CD4-positive, alpha-beta T cell (primary cell): ENCODE data around the gene PAF1. TPM values are rescaled to one million over a fixed set of nuclear protein-coding genes. Genes with fewer than 3 reads are reported as not detected.

Experiments used
- ATAC-seq: fragments of 200-7000 bp; cut with Tn5 transposase; one replicate; pipeline ENCODE4 v1.10.0; 2022; ENCODE audit warnings: mild to moderate bottlenecking; ENCODE audit not compliant: poor library complexity
- CTCF ChIA-PET: fragments of 350-600 bp; sonication (Branson Sonifier 250); formaldehyde crosslinking; loops from one replicate; lab custom pipeline; 2021; ENCODE audit warnings: antibody characterized with exemption, inconsistent platforms; lab: Charles Lee
- POLR2A ChIA-PET: fragments of 350-600 bp; sonication (Branson Sonifier 250); formaldehyde crosslinking; loops from one replicate; lab custom pipeline; 2021; ENCODE audit warnings: antibody characterized with exemption, inconsistent platforms; lab: Charles Lee
- DNase-seq, 14 experiments: peaks; one replicate each; pipeline ENCODE4 v3.0.0-alpha.2; 2013 to 2020; ENCODE audit warnings: mixed read lengths in 2 of 14
- H3K27ac ChIP-seq, 2 donors: one replicate each; pipeline versions ENCODE4 v1.5.1 to v1.7.0; 2013; ENCODE audit warnings: low read length in 2 of 2, low read depth in 1 of 2, mild to moderate bottlenecking in 1 of 2
- H3K27me3 ChIP-seq, 2 experiments: 1 replicate in 1 of 2; 2 replicates in 1 of 2; pipeline versions ENCODE4 v1.6.1 to v1.7.0; 2013; ENCODE audit warnings: low read length in 2 of 2, control low read depth in 1 of 2, mild to moderate bottlenecking in 1 of 2, moderate library complexity in 1 of 2; ENCODE audit not compliant: insufficient read depth in 2 of 2, control insufficient read depth in 1 of 2
- H3K36me3 ChIP-seq: one replicate; pipeline ENCODE4 v1.6.1; 2013; ENCODE audit warnings: low read length, control low read depth; ENCODE audit not compliant: insufficient read depth
- H3K4me1 ChIP-seq: one replicate; pipeline ENCODE4 v1.6.1; 2013; ENCODE audit warnings: low read length, control low read depth; ENCODE audit not compliant: insufficient read depth
- H3K4me3 ChIP-seq: one replicate; pipeline ENCODE4 v1.5.1; 2013; ENCODE audit warnings: mild to moderate bottlenecking, low read length, moderate library complexity
- H3K9me3 ChIP-seq, 2 experiments: 1 replicate in 1 of 2; 2 replicates in 1 of 2; pipeline versions ENCODE4 v1.6.1 to v1.7.0; 2013; ENCODE audit warnings: low read length in 2 of 2, mild to moderate bottlenecking in 2 of 2, control low read depth in 1 of 2, moderate library complexity in 1 of 2; ENCODE audit not compliant: control insufficient read depth in 1 of 2, insufficient read depth in 1 of 2
- H3K27ac Mint-ChIP-seq: one replicate; pipeline ENCODE4 v1.8.0; 2020; ENCODE audit warnings: mixed read lengths
- H3K27me3 Mint-ChIP-seq: one replicate; pipeline ENCODE4 v1.8.0; 2021; ENCODE audit warnings: mixed read lengths
- H3K36me3 Mint-ChIP-seq: one replicate; pipeline ENCODE4 v1.8.0; 2021; ENCODE audit warnings: low read depth, mixed read lengths
- H3K4me1 Mint-ChIP-seq: one replicate; pipeline ENCODE4 v1.8.0; 2021; ENCODE audit warnings: low read depth, mixed read lengths
- H3K4me3 Mint-ChIP-seq: one replicate; pipeline ENCODE4 v1.8.0; 2020; ENCODE audit warnings: mild to moderate bottlenecking, mixed read lengths
- H3K9me3 Mint-ChIP-seq: one replicate; pipeline ENCODE4 v1.8.0; 2020; ENCODE audit warnings: mixed read lengths
- intact Hi-C, 2 experiments: fragments of 100-400 bp; cut with DNase I in 1 of 2; cut with micrococcal nuclease in 1 of 2; formaldehyde crosslinking; loops; one replicate each; pipeline versions ENCODE4 v1.15.1 to v1.9.0; 2023 to 2025; cut with DNase I, micrococcal nuclease
- total RNA-seq, 174 experiments: library from RNA in 2 of 174; stranded (reverse) in 2 of 174; gene quantifications; one replicate each; pipeline ENCODE4 v1.2.3 and lab custom pipeline; 2021 to 2026
- TF ChIP-seq, protein P1 (sequence below): fragments of 200-600 bp; IDR thresholded peaks from one replicate; pipeline ENCODE4 v1.8.0; 2022; ENCODE audit warnings: antibody characterized with exemption, mild to moderate bottlenecking

Gene PAF1
- total RNA-seq, 2 experiments from 2014 or later: 99.6 to 101 TPM

DNA sequence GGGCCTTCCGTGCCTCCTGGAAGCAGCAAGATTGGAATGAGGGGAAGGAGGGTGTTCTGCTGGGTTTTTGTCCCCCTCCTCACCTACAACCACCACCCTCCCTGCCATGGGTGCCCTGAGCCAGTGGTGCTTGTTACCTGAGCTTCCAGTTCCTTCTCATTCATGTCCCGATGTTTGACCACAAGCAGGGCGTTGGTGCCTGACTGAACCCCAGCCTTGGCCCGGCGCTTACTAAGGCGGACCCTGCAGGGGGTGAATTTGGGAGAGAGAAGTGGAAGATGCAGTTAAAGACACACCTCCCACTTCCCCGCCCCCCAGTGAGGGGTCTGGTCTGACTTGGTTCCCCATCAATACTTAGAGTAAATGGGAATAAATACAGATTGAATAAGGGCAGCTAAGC is 4.3 kb downstream of the PAF1 start:
- H3K36me3 Mint-ChIP-seq: peaks cover 91% of the 10 kb centered on the region
- no peak for DNase-seq
- H3K36me3 ChIP-seq: peaks cover 79% of the 10 kb centered on the region
- TF ChIP-seq, protein P1, sequence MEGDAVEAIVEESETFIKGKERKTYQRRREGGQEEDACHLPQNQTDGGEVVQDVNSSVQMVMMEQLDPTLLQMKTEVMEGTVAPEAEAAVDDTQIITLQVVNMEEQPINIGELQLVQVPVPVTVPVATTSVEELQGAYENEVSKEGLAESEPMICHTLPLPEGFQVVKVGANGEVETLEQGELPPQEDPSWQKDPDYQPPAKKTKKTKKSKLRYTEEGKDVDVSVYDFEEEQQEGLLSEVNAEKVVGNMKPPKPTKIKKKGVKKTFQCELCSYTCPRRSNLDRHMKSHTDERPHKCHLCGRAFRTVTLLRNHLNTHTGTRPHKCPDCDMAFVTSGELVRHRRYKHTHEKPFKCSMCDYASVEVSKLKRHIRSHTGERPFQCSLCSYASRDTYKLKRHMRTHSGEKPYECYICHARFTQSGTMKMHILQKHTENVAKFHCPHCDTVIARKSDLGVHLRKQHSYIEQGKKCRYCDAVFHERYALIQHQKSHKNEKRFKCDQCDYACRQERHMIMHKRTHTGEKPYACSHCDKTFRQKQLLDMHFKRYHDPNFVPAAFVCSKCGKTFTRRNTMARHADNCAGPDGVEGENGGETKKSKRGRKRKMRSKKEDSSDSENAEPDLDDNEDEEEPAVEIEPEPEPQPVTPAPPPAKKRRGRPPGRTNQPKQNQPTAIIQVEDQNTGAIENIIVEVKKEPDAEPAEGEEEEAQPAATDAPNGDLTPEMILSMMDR: no peak
- no peaks in the 10 kb centered on the region for H3K9me3 ChIP-seq
- CTCF ChIA-PET: no interaction called here
- no peaks in the 10 kb centered on the region for H3K27me3 ChIP-seq
- no peaks in the 10 kb centered on the region for H3K27me3 Mint-ChIP-seq
- H3K4me3 ChIP-seq: no peak overlapping the region
- H3K4me1 ChIP-seq: peaks cover 20% of the 10 kb centered on the region
- H3K4me1 Mint-ChIP-seq: peaks cover 15% of the 10 kb centered on the region
- intact Hi-C loops: no loop called here
- POLR2A ChIA-PET: no interaction called here
- H3K27ac Mint-ChIP-seq: peak overlapping the region; percentile 96
- no peaks in the 10 kb centered on the region for H3K9me3 Mint-ChIP-seq
- ATAC-seq: no peak
- H3K4me3 Mint-ChIP-seq: no peak overlapping the region
- no peak overlapping the region for H3K27ac ChIP-seq

DNA sequence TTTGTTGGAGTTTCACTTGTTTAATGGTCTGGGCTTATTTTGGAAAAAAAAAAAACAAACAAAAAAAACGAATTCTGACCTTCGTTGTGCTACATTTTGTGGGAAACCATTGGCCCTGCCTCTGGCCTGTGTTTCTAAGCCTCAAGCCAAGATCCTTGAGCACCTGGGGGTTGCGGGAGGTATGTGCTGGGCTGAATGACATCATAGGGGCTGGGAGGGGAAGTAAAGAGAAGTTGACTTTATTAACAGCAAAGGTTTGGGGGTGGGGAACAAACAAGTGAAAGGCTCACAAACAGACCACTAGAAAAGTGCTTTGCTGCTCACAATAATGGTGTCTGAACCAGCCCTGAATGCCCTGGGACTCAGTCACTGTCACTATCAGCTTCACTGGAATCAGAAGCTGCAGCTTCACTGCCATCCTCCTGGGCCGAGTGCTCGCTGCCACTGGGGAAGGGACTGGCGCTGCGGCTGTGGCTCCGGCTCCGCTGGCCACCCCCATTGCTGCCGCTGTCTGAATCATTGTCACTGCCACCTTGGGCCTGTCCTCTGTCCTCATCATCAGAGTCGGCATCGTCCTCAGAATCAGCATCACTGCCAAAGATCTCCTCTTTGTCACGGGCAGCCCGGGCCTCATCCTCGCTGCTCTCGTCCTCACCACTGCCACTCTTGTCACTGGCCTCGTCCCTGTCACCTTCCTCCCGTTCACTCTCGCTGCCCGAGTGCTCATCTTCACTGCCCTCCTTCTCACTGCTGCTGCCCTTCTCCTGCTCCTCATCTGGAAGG is 5.1 kb downstream of the PAF1 start:
- CTCF ChIA-PET: no interaction called here
- H3K4me3 ChIP-seq: no peak overlapping the region
- DNase-seq (no peak), ATAC-seq (no peak)
- Mint-ChIP-seq H3K36me3 (peaks cover 91% of the 10 kb centered on the region), H3K4me1 (peaks cover 8% of the 10 kb centered on the region), H3K4me3 (peak overlapping the region; percentile 54), H3K27ac (peak overlapping the region; percentile 55), H3K9me3 (no peaks in the 10 kb centered on the region), H3K27me3 (no peaks in the 10 kb centered on the region)
- POLR2A ChIA-PET: no interaction called here
- no peaks in the 10 kb centered on the region for H3K27me3 ChIP-seq
- no peak overlapping the region for H3K27ac ChIP-seq
- TF ChIP-seq, protein P1: no peak
- intact Hi-C loops: no loop called here
- peaks cover 17% of the 10 kb centered on the region for H3K4me1 ChIP-seq
- peaks cover 86% of the 10 kb centered on the region for H3K36me3 ChIP-seq
- no peaks in the 10 kb centered on the region for H3K9me3 ChIP-seq

DNA sequence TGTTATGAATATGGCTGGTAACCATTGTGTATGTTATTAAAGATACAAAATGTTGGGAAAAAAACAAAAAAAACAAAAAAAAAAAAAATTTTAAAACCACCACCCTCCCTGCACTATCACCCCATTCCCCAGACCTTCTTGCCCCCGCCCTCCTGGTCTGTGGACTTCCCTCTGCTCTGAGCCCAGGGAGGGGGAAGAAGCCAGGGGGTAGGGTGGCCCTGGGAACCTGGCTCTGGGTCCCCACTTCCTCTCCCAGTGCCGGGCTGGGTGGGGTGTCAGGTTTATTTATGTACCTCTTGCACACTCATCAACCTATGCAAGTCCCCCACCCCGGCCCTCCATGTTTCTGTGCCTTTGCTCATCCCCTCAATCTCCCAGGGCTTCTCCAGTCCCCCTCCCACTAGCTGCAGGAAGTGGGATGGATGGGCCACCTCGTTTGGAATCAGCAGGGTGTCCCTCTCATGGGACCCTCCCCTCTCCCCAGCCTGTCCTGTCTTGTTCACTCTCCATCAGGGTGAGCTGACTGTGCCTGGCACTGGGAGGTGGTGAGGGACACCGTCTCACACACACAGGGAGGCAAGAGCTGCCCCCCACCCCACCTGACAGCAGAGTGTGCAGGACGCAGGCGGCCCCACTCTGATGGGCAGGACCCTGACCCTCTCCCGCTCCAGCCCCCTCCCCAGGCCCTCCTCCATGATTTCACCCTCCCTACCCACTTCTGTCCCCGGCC is 5.9 kb downstream of the PAF1 start:
- peaks cover 11% of the 10 kb centered on the region for H3K4me1 ChIP-seq
- intact Hi-C loops: no loop called here
- POLR2A ChIA-PET: no interaction called here

More for the DNA sequence above, 5.9 kb downstream of the PAF1 start:
- H3K36me3 ChIP-seq: peaks cover 94% of the 10 kb centered on the region
- no peak for DNase-seq
- TF ChIP-seq, protein P1: no peak
- peaks cover 1% of the 10 kb centered on the region for H3K4me1 Mint-ChIP-seq
- H3K9me3 Mint-ChIP-seq: no peaks in the 10 kb centered on the region
- ATAC-seq: no peak
- H3K4me3 ChIP-seq: no peak overlapping the region
- peak overlapping the region; percentile 55 for H3K27ac Mint-ChIP-seq
- H3K27me3 ChIP-seq: no peaks in the 10 kb centered on the region
- H3K27me3 Mint-ChIP-seq: no peaks in the 10 kb centered on the region
- no peak overlapping the region for H3K27ac ChIP-seq
- H3K4me3 Mint-ChIP-seq: no peak overlapping the region
- H3K9me3 ChIP-seq: no peaks in the 10 kb centered on the region
- CTCF ChIA-PET: no interaction called here
- H3K36me3 Mint-ChIP-seq: peaks cover 89% of the 10 kb centered on the region
